Measurements from ENCODE around the gene DENND2D.

DNA sequence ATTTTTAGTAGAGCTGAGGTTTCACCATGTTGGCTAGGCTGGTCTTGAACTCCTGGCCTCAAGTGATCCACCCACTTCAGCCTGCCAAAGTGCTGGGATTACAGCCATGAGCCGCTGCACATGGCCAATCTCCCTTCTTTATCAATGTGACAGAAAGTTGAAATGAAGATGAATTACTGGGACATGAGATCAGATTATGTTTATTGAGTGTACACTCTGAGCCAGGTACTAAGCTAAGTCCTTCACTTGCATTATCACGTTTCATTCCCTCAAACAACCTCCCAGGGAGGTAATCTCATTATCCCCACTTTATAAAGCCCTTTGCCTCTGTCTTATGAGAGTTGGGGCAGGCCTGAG, 20.8 kb upstream of the DENND2D start:
- TF ChIP-seq, protein P1, sequence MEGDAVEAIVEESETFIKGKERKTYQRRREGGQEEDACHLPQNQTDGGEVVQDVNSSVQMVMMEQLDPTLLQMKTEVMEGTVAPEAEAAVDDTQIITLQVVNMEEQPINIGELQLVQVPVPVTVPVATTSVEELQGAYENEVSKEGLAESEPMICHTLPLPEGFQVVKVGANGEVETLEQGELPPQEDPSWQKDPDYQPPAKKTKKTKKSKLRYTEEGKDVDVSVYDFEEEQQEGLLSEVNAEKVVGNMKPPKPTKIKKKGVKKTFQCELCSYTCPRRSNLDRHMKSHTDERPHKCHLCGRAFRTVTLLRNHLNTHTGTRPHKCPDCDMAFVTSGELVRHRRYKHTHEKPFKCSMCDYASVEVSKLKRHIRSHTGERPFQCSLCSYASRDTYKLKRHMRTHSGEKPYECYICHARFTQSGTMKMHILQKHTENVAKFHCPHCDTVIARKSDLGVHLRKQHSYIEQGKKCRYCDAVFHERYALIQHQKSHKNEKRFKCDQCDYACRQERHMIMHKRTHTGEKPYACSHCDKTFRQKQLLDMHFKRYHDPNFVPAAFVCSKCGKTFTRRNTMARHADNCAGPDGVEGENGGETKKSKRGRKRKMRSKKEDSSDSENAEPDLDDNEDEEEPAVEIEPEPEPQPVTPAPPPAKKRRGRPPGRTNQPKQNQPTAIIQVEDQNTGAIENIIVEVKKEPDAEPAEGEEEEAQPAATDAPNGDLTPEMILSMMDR (IDR thresholded peaks at IDR 0.05), result no peak
- no peak for TF ChIP-seq POLR2A (IDR thresholded peaks at IDR 0.05)
